OCI-LY7 (cell line): Measurements from ENCODE around the gene ISLR2. TPM values are rescaled to one million over a fixed set of nuclear protein-coding genes. Genes with fewer than 3 reads are reported as not detected.

Experiments
- BruUV-seq: library from RNA; stranded (reverse); fragments of 400-500 nt; replicated peaks from 2 replicates; lab custom pipeline; 2021; lab: Mats Ljungman, UMichigan
- CTCF ChIA-PET: fragments of 300-600 bp; sonication (Branson Sonifier 250); formaldehyde crosslinking; loops from one replicate; lab custom pipeline; 2022; ENCODE audit warnings: antibody characterized with exemption; ENCODE audit not compliant: unreplicated experiment; lab: Charles Lee
- POLR2A ChIA-PET: fragments of 300-600 bp; sonication (Branson Sonifier 250); formaldehyde crosslinking; loops from one replicate; lab custom pipeline; 2022; ENCODE audit warnings: antibody characterized with exemption; lab: Charles Lee
- DNase-seq: peaks from one replicate; pipeline ENCODE4 v3.0.0-alpha.2; 2015; ENCODE audit warnings: low spot score
- H2AFZ ChIP-seq: fragments of 200-600 bp; sonication (generic), shearing (Covaris generic); 2 replicates; pipeline ENCODE4 v1.6.1; 2014; ENCODE audit warnings: mild to moderate bottlenecking, antibody characterized with exemption, low read length, moderate library complexity
- H3K27ac ChIP-seq: fragments of 200-600 bp; sonication (generic); 2 replicates; pipeline ENCODE4 v1.5.1; 2014; ENCODE audit warnings: mixed run types, low read depth, mild to moderate bottlenecking, moderate library complexity, low read length, inconsistent platforms; ENCODE audit not compliant: poor library complexity, severe bottlenecking
- H3K36me3 ChIP-seq: fragments of 200-600 bp; sonication (generic); 2 replicates; pipeline ENCODE4 v1.6.1; 2014; ENCODE audit warnings: mild to moderate bottlenecking, antibody characterized with exemption, low read length, moderate library complexity, mixed read lengths; ENCODE audit not compliant: insufficient read depth
- H3K4me1 ChIP-seq: fragments of 200-600 bp; sonication (generic); 2 replicates; pipeline ENCODE4 v1.5.1; 2014; ENCODE audit warnings: mild to moderate bottlenecking, low read length; ENCODE audit not compliant: insufficient read depth, poor library complexity, severe bottlenecking
- H3K4me2 ChIP-seq: fragments of 200-600 bp; sonication (generic); 2 replicates; pipeline ENCODE4 v1.6.1; 2014; ENCODE audit warnings: mild to moderate bottlenecking, low read length
- H3K4me3 ChIP-seq: fragments of 200-600 bp; sonication (generic); 2 replicates; pipeline ENCODE4 v1.5.1; 2014; ENCODE audit warnings: mild to moderate bottlenecking, low read depth, low read length; ENCODE audit not compliant: poor library complexity, severe bottlenecking
- H3K79me2 ChIP-seq: fragments of 200-600 bp; sonication (generic); 2 replicates; pipeline ENCODE4 v1.6.1; 2016; ENCODE audit warnings: low read depth, mild to moderate bottlenecking, low read length, moderate library complexity, mixed read lengths; ENCODE audit not compliant: insufficient read depth
- H3K9me2 ChIP-seq: fragments of 200-600 bp; sonication (generic); 2 replicates; pipeline ENCODE4 v1.6.1; 2016; ENCODE audit warnings: mild to moderate bottlenecking, low read length, mixed read lengths; ENCODE audit not compliant: insufficient read depth
- H3K9me3 ChIP-seq: fragments of 200-600 bp; sonication (generic); 2 replicates; pipeline ENCODE4 v1.6.1; 2014; ENCODE audit warnings: mild to moderate bottlenecking, mixed run types, low read length, mixed read lengths
- H4K20me1 ChIP-seq: fragments of 200-600 bp; sonication (generic); 2 replicates; pipeline ENCODE4 v1.6.1; 2014; ENCODE audit warnings: mild to moderate bottlenecking, antibody characterized with exemption, low read length, moderate library complexity, mixed read lengths; ENCODE audit not compliant: insufficient read depth
- EZH2phosphoT487 ChIP-seq: fragments of 200-600 bp; sonication (generic); IDR thresholded peaks from 2 replicates; pipeline ENCODE4 v1.6.1; 2018; ENCODE audit warnings: low read depth, borderline replicate concordance, mild to moderate bottlenecking, mixed run types, antibody characterized with exemption, low read length, moderate library complexity, mixed read lengths
- intact Hi-C: fragments of 100-400 bp; cut with micrococcal nuclease; formaldehyde crosslinking; loops from one replicate; pipeline ENCODE4 v1.10.0; 2022; ENCODE audit not compliant: unreplicated experiment
- total RNA-seq, 2 experiments: library from RNA; depleted of rRNA in 1 of 2; stranded (reverse); fragments of >200 nt in 1 of 2; shearing (Covaris generic) in 1 of 2; gene quantifications; 2 replicates each; pipeline ENCODE4 v1.2.3, GENCODE V29; 2014 to 2022
- TF ChIP-seq, protein P1 (sequence below): fragments of 200-600 bp; sonication (generic); conservative IDR thresholded peaks from 2 replicates; pipeline ENCODE4 v1.5.1; 2014; ENCODE audit warnings: mild to moderate bottlenecking, antibody characterized with exemption, low read length, moderate library complexity, mixed read lengths

The ISLR2 gene
- total RNA-seq, 2 experiments from 2014 or later, result not detected

GRCh38 chr15:74121858-74122257 is 8.5 kb upstream of the ISLR2 start:
- H3K4me3 ChIP-seq, result no peak overlapping the region
- TF ChIP-seq, protein P1, sequence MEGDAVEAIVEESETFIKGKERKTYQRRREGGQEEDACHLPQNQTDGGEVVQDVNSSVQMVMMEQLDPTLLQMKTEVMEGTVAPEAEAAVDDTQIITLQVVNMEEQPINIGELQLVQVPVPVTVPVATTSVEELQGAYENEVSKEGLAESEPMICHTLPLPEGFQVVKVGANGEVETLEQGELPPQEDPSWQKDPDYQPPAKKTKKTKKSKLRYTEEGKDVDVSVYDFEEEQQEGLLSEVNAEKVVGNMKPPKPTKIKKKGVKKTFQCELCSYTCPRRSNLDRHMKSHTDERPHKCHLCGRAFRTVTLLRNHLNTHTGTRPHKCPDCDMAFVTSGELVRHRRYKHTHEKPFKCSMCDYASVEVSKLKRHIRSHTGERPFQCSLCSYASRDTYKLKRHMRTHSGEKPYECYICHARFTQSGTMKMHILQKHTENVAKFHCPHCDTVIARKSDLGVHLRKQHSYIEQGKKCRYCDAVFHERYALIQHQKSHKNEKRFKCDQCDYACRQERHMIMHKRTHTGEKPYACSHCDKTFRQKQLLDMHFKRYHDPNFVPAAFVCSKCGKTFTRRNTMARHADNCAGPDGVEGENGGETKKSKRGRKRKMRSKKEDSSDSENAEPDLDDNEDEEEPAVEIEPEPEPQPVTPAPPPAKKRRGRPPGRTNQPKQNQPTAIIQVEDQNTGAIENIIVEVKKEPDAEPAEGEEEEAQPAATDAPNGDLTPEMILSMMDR, result no peak
- TF ChIP-seq EZH2phosphoT487, result no peak
- peaks cover 23% of the 10 kb centered on the region for H3K4me1 ChIP-seq
- BruUV-seq, result no TSS peak
- no peaks in the 10 kb centered on the region for H4K20me1 ChIP-seq
- no peak for DNase-seq
- H3K9me2 ChIP-seq, result no peaks in the 10 kb centered on the region
- no peaks in the 10 kb centered on the region for H3K36me3 ChIP-seq
- H3K27ac ChIP-seq, result peak overlapping the region; percentile 78
- peak overlapping the region; percentile 56 for H3K4me2 ChIP-seq
- H2AFZ ChIP-seq, result no peak overlapping the region
- ChIA-PET POLR2A (interaction anchor here (0.9 to 1.5 kb wide), 2 partner anchors 9 to 40 kb away, joined by 3 to 5 read pairs; no protein-coding TSS in a partner anchor), CTCF (no interaction called here)
- no peaks in the 10 kb centered on the region for H3K79me2 ChIP-seq
- H3K9me3 ChIP-seq, result no peaks in the 10 kb centered on the region
- intact Hi-C loops, result loop anchor here (10.0 kb wide), 1 partner anchor 1153 kb away; no protein-coding TSS in a partner anchor

DNA sequence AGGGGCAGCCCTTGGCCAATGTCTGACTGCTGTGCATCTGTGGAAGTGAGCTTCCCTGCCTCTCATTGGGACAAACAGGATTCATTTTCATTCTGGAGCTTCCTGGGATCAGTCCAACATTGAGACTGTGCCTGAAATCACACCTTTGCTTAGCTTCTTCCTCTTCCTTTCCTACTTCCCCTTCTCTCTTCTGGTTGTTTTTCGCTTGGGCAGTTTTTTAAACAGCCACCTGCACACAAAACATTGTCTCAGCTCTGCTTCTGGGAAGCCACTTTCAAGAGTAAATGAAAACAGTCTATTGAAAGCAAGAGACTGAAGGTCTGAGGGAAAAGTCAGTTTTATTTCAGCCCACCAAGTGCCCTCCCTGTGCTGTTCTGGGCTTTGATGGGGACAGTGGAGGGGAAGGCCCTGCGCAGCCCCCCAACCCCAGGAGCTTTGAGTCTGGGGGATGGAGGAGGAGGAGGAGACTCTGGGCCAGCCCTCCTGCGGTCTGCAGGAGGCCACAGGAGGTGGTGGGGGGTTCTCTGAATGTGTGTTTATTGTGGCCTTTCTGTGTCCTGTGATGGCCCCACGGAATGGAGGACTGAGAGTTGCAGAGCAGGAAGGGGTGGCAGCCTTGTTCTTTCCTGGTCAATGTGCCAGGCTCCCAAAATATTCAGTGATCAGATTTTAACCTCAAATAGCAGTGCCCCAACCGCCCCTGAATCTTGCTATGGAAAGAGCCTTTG is 7.8 kb upstream of the ISLR2 start:
- Histone ChIP-seq H2AFZ (peak overlapping the region; percentile 20; the same call in 1 of the 2 replicates), H3K4me3 (peak overlapping the region; percentile 33), H3K27ac (peak overlapping the region; percentile 78), H3K9me3 (no peaks in the 10 kb centered on the region), H3K36me3 (no peaks in the 10 kb centered on the region), H4K20me1 (no peaks in the 10 kb centered on the region), H3K4me2 (peak overlapping the region; percentile 56), H3K9me2 (no peaks in the 10 kb centered on the region), H3K79me2 (no peaks in the 10 kb centered on the region), H3K4me1 (peaks cover 23% of the 10 kb centered on the region)
- CTCF ChIA-PET, result no interaction called here
- no TSS peak for BruUV-seq
- peak; percentile 77 for DNase-seq
- no peak for TF ChIP-seq EZH2phosphoT487
- TF ChIP-seq, protein P1, result 0 out of 2 replicates have a peak, but pooled peaks have one; percentile 14
- POLR2A ChIA-PET, result interaction anchor here (0.9 to 1.5 kb wide), 2 partner anchors 10 to 39 kb away, joined by 3 to 5 read pairs; no protein-coding TSS in a partner anchor
- intact Hi-C loops, result loop anchor here (10.0 kb wide), 1 partner anchor 1152 kb away; no protein-coding TSS in a partner anchor

GRCh38 chr15:74123131-74123429 is 7.3 kb upstream of the ISLR2 start:
- H4K20me1 ChIP-seq, result no peaks in the 10 kb centered on the region
- no peaks in the 10 kb centered on the region for H3K9me2 ChIP-seq
- peaks cover 23% of the 10 kb centered on the region for H3K4me1 ChIP-seq
- H3K79me2 ChIP-seq, result no peaks in the 10 kb centered on the region
- POLR2A ChIA-PET, result no interaction called here
- DNase-seq, result peak; percentile 60
- H3K27ac ChIP-seq, result peak overlapping the region; percentile 78
- H3K36me3 ChIP-seq, result no peaks in the 10 kb centered on the region
- TF ChIP-seq, protein P1, result 0 out of 2 replicates have a peak, but pooled peaks have one; percentile 2
- no peak for TF ChIP-seq EZH2phosphoT487
- peak overlapping the region; percentile 20; the same call in 1 of the 2 replicates for H2AFZ ChIP-seq
- intact Hi-C loops, result loop anchor here (10.0 kb wide), 1 partner anchor 1152 kb away; no protein-coding TSS in a partner anchor
- H3K9me3 ChIP-seq, result no peaks in the 10 kb centered on the region
- H3K4me3 ChIP-seq, result peak overlapping the region; percentile 33
- BruUV-seq, result no TSS peak
- CTCF ChIA-PET, result no interaction called here
- peak overlapping the region; percentile 56 for H3K4me2 ChIP-seq
